HL-60/S4 treated with retinoic acid at 250 ng/mL for 4 days and 3 days (cell line): Measurements from ENCODE around the gene NPY2R.

ENCODE experiments used
- in situ Hi-C: fragments of 300-500 bp; cut with MboI; formaldehyde crosslinking; loops from 2 replicates; pipeline ENCODE4 v1.7.0; 2022; ENCODE audit warnings: low sequenced_read_pairs

Gene NPY2R, protein sequence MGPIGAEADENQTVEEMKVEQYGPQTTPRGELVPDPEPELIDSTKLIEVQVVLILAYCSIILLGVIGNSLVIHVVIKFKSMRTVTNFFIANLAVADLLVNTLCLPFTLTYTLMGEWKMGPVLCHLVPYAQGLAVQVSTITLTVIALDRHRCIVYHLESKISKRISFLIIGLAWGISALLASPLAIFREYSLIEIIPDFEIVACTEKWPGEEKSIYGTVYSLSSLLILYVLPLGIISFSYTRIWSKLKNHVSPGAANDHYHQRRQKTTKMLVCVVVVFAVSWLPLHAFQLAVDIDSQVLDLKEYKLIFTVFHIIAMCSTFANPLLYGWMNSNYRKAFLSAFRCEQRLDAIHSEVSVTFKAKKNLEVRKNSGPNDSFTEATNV

DNA sequence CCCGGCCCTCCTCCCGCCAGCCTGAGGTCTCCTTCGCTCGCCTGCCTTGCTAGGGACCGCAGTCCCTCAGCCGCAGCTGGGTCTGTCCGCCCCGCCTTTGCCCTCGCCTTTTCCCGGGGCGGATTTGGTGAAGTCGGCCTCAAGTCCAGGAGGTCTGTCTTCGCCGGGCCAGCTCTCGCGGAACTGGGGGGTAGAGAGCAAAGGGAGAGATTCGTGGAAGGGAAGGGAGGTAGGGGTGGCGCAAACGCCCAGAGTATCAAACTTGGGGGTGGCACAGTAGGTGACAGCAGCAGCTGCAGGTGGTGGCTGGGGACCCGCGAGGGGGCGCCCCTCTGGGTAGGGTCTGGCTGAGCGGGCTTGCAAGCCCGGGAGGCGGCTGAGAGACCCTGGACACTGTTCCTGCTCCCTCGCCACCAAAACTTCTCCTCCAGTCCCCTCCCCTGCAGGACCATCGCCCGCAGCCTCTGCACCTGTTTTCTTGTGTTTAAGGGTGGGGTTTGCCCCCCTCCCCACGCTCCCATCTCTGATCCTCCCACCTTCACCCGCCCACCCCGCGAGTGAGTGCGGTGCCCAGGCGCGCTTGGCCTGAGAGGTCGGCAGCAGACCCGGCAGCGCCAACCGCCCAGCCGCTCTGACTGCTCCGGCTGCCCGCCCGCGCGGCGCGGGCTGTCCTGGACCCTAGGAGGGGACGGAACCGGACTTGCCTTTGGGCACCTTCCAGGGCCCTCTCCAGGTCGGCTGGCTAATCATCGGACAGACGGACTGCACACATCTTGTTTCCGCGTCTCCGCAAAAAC, at the start of gene NPY2R:
Gene NPY2R (plus strand): TSS at position 379 of the 797 bp plus-strand sequence. CDS start 5,304 bp downstream, outside the sequence.
- in situ Hi-C loops: no loop called here

DNA sequence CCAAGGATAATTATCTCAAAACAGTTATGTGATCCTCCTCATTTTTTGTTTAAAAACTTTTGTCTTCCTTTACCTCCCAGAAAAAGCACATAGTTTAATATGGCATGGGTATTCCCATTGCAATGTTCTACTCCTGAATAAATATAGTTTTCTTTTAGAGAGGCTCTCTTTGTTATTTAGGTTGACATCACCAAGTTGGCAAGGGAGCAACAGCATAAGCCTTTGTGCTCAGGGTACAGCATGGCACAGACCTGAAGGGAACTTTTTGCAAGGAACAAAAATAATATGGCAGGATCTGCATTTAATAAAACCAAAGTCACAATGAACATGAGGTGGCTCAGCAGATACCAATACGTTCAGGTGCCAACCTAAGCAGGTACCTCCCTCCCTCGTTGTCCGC, 47.1 kb upstream of the NPY2R start:
- in situ Hi-C loops: no loop called here

DNA sequence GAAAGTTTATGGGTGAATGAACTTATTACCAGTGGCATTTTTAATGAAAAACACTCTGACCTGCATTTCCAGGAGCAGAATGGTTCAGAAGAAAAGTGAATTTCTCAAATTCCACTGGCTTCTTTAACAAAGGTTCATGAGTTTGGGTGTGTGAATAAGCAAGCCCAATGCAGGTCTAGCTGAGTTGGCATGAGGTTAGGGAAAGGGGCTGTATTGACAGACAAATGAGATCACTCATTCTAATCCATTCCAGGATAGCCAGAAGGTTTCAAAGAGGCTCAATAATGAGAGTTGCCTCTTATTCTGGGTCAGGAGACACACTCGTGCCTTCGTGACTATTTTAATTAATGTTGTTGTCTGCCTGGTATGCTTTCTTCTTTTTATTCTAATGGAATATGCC, 43.7 kb upstream of the NPY2R start:
- in situ Hi-C loops: no loop called here

DNA sequence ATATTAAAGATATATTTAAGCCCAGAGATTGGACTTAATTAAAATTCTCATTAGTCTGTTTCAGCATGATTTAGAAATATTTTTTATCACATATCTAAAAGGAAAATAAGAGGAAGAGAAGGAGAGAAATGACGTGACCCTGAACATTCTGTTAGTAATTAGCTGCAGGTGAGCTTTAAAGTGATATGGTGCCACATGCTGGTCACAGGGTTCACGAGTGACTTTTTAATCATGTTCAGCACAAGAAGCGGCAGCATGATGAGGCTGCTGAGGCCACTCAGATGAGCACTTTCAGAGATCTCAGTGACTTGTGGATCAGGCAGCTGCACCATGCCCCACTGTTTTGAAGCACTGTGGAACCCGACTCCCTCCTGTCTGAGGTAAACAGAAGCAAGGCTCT, 37.9 kb upstream of the NPY2R start:
- in situ Hi-C loops: no loop called here

DNA sequence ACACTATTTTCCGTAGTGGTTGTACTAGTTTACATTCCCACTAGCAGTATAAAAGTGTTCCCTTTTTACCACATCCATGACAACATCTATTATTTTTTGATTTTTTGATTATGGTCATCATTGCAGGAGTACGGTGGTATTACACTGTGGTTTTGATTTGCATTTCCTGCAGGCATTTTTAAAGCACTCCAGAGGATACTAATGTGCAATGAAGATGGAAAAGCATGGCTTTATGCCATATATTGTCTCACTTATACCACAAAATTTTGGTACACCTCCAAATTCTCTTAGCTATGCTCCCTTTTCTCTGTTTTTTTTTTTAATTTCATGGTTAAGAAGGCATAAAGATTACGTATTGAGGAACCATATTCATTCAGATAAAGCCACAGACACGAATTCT, 35.1 kb upstream of the NPY2R start:
- in situ Hi-C loops: no loop called here

DNA sequence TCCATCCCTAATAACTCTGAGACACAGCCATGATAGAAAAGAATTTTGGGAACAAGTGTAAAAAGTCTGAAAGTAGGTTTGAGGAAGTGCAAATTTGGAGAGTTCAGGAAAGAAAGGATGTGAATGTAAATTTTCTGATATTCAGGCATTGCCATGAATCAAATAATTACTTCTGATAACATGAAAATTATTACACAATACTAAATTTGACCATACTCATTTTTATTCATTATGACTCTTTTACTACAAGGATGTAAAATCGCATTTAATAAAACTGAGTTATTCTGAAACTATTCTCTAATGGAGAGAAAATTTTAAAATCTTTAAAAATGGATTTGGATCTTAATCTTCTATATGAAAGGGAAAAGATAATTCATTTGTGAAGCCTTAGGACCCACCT, 33.8 kb upstream of the NPY2R start:
- in situ Hi-C loops: no loop called here

DNA sequence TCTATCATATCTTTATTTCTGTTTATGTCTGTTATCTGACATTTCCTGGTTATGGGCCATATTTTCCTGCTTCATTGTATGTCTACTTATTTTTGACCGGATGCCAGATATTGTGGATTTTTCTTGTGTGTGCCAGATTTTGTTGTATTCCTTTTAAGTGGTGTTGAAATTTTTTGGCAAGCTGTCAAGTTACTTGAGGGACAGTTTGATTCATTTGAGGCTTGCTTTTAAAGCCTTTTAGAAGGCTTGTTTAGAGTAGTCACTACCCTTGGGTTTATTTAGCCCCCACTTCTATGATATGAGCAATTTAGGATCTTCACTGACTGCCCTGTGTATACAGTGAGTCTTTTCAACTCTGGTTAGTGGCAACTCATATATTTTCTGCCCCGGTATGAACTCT, 29.2 kb upstream of the NPY2R start:
- in situ Hi-C loops: no loop called here

DNA sequence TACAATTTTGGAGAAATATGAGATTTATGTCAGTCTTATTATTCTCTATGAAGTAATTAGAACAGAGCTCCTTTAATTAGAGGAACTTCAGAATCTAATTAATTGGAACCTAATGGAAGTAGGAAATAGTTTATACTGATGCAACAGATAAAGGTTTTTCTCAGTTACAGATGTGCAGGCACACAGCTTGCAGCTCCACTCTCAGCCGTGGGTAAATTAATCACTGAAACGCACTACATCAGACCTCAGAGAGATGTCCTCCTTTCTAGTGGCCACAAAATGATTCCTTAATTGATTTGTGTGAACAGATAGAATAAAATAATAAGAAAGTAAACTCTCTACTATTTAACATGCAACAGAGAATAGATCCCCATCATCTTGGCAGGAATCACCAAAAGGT, 21.5 kb upstream of the NPY2R start:
- in situ Hi-C loops: no loop called here

DNA sequence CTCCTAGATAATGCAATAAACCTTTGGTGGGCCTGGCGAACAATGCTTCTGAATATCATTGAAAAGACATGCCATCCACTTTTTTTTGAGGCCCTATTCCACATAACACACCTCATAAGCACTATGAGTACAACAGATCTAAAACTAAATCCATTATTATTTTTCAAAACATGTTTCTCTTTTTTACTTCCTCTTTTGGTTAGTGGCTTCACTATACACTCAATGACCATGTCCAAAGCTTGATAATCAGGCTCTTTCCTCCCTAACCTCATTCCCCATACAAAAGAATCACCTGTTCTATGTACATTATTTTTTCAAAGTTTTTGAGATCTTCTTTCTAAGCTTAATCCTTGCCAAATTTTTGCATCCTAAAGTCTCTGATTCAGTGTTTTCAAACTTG, 20.4 kb upstream of the NPY2R start:
- in situ Hi-C loops: no loop called here

DNA sequence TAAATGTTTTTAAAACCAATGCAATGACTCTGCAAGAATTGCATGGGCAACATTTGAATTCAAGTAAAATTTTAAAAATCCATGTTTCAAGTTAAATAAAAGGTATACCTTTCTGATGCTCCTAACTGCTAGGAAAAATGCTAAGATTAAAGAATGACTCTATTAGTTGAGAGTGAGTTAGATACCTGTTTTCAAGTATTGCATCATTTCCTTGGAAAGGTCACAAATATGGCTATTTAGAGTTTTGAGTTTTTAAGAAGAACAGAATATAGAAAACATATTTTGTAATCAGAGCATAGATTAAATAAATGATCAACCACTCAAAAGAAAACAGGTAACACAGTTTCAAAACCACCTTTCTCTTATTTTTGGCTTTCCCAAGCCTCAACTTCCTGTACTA, 18.3 kb upstream of the NPY2R start:
- in situ Hi-C loops: no loop called here

DNA sequence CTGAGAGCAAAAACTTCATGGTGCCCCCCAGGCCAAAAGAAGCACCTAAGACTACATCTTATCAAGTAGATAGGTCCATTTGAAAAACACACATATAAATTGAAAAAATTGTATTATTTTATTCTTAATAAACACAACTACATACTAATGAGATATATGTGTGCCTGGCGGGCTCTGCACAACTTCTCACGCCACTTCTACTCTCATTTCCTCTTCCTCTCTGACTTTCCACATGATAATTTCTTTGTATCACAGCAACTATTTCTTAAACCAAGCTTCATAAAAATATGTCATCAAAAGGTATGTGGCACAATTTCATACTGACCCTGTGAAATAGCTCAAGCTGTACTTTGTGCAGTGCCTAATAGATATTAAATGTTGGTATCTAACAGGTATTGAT, 10.7 kb upstream of the NPY2R start:
- in situ Hi-C loops: no loop called here

DNA sequence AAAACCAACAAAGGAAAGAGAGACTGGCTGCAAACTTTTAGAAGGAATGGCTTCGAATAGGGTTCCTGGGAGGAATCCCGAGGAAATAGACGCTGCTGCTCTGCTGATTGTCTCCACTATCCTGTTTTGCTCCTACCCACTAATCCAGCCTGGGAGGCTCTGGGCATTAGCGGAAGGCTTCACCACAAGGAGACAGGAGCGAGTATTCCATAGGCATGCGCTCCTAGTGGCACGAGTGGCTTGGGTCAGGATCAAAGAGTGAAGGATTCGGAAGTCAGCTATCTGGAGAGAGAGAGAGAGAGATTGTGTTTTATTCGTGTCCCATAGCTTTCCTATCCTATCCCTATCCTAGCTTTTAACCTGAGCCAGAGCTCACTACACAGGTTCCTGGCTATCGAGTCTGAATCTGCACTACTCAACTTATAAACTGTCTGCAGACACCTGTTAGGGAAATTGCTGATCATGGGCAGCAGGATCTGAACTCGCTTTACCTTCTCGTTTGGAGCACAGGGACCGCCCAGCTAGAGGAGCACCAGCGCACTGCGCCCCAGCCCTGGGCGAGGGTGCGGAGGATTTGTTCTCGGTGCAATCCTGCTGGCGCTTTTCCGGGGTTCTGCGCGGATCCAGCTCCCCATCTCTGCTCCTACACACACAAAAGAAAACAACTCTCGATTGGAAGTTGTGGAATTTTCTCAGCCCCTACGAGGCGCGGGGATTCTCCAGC, 740 bp upstream of the NPY2R start:
- in situ Hi-C loops: no loop called here

DNA sequence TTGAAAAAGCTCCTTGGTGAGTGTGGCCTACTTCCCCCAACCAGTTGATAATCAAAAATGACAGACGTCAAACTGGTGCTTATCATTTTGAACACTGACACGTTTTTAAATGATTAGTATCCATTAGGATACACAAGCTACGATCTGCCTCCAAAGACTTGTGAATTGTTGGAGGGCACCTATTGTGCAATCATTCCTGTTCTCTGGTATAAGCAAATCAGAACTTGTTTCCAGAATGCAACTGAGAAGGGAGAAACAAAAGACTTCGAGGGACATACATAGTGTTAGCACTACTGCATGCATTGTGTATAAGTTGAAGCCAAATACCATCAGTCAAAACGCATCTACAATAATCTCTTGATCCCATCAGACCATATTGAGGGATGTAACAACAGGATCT, 11.6 kb downstream of the NPY2R start:
- in situ Hi-C loops: no loop called here

DNA sequence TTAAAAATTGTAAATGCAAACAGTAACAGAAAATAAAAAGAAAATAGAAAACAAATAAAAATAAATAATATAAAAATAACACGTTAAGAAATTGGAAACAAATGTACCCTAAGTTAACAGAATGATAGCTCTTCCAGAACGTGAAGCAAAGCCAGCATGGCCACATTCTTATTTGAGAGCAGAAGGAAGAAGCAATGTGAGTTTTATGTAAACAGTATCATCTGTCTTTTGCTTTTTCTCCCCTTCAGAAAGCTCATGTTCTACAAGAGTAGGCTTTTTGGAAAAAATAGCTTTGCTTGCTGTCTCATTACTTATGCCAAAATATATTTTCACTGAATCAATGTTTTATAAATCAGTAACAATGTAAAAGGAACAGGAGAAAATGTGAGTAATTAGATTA, 18.7 kb downstream of the NPY2R start:
- in situ Hi-C loops: no loop called here

DNA sequence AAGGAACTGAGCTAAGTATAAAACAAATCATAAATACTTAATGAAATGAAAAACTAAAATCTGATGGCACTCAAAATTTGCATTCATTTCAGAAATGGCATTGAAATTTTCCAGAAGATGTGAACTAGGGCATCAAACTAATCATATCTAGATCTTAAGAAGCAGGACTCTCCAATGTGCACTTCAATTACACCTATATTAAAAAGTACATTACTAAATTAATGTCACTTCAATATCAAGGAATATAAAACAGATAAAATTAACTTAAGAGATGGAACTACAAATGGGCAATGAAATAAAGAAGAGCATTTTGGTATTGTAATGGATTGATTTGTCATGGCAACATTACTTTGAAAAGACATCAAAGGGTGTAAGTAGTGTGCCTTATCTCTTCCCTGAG, 20.3 kb downstream of the NPY2R start:
- in situ Hi-C loops: no loop called here

DNA sequence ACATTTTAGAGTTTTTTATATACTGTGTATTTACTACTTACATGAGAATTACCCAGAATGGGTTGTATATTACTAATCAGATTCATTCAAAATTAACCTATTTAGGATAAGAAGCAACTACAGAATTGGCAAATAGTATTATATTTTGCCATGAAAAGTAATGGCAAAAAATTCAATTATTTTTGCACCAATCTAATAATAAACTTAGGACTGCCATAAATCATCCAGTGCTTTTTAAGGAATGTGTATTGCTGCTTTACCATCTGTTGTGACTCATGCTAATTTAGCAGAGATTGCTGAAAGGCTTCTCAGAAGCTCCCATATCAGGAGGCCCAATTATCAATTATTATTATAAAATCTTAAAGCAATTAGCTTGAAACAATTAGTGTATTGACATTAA, 24.0 kb downstream of the NPY2R start:
- in situ Hi-C loops: no loop called here

DNA sequence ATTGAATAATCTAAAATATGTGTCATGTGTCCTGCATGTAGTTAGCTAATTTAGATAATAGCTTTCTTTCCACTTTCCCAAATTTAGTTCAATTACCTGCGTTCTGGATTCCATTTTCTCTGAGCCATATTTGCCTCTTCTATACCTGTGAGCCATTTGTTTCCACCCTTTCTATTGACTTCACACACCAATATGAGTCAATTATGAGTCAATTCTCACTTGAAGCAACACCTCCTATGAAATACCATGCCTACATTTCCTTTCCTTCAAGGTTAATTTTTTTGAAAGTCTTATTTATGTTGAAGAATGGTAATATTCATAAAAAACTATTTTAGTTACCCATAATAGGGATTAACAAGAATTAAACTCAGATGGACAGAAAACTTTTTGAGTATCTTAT, 25.8 kb downstream of the NPY2R start:
- in situ Hi-C loops: no loop called here

DNA sequence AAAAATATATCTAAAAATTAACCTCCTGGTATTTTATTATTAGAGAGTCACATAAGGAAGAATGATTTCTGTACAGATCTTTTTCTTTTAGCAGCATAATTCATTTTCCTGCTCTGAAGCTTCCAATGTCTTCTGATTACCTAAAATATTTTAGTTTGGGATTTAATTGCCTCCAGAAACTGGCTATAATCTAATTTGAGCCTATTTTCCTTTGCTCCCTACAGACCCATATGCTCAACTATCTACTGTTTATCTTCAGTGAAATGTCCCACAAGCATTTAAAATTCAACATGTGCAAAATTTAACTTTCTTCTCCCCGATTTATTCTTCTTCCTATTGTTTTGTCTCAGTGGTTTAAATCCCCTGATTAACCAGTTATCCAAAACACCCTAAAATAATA, 29.1 kb downstream of the NPY2R start:
- in situ Hi-C loops: no loop called here

DNA sequence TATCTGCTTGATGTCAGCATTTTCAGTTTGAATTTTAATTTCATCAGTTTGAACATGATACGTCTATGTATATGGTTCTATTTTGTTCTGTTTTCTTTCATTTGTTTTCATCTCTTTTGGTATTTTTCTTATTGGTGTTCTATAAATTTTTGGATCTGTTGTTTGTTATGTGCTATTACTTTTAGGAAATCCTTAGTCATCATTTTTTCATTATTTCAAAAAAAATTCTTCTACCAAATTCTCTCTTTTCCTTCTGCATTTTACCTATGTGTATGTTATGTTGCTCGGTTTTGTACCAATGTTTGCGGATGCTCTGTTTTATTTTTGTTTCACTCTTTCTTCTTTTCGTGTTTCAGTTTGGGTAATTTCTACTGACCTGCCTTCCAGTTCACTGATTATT, 32.8 kb downstream of the NPY2R start:
- in situ Hi-C loops: no loop called here

DNA sequence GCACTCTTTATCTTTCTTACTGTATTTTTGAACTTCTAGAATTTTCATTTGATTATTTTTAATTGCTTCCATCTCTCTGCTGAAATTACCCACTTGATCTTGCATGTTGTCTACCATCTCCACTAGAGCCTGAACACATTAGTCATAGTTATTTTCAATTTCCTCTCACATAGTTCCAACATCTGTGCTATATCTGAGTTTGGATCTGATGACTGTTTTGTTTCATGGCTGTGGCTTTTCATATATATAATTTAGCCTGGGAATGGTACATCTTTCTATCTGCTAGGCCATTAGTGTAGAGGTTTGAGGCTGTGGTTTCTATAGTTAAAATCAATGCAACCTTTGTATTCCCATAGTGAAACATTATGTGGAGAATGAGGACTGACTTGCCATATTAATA, 33.2 kb downstream of the NPY2R start:
- in situ Hi-C loops: no loop called here

DNA sequence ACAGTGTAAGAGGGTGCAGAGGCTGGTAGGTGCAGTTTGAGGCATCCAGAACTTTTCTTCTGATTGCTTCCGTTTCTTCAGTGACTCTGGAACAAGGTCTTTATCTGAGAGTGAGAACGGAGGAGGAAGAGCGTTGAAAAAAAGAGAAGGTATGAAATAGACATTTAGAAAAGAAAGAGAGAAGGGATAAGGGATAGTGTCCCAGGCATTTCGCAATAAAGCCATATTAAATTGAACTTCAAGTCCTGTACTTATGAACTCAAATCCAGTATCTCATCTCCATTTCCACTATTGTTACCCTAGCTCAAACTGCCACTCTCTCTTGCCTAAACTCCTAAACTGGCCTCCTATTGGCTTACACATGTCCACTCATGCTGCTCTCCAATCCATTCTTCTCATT, 36.7 kb downstream of the NPY2R start:
- in situ Hi-C loops: no loop called here
